ENCODE data around the gene ZKSCAN2. TPM values are rescaled to one million over a fixed set of nuclear protein-coding genes. Genes with fewer than 3 reads are reported as not detected.

The ZKSCAN2 gene
- 1 to 10 TPM; 3.5 to 4.4 (median 3.9) TPM for total RNA-seq

DNA sequence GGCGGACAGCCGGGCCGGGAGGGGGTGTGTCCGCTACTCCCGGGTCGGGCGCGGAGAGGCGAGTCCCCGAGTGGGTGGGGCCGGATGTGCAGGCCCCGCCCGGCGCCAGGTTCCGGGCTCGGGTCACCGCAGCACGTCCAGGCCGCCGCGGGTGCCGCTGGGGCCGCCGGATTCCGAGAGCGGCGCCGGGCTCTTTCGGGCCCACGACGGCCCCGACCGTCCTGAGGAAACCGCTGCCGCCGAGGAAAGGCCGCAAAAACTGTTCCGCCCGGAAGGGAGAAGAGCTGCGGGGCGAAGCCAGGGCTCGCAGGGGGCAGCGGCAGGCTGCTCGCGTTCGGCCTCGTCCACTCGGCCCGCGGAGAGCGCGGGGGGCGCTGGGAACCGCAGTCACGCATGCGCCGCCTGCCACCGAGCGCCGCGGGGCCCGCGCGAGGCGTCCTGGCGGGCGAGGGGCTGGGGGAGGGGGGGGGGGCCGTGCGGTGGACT lies at the start of gene ZKSCAN2:
ZKSCAN2 (minus strand) TSS at position 376 of the 486 bp plus-strand sequence. CDS start 718 bp downstream, outside the sequence.
- DNase-seq (ENCODE audit: low spot score) = peak; percentile 70
- TF ChIP-seq, protein P1, sequence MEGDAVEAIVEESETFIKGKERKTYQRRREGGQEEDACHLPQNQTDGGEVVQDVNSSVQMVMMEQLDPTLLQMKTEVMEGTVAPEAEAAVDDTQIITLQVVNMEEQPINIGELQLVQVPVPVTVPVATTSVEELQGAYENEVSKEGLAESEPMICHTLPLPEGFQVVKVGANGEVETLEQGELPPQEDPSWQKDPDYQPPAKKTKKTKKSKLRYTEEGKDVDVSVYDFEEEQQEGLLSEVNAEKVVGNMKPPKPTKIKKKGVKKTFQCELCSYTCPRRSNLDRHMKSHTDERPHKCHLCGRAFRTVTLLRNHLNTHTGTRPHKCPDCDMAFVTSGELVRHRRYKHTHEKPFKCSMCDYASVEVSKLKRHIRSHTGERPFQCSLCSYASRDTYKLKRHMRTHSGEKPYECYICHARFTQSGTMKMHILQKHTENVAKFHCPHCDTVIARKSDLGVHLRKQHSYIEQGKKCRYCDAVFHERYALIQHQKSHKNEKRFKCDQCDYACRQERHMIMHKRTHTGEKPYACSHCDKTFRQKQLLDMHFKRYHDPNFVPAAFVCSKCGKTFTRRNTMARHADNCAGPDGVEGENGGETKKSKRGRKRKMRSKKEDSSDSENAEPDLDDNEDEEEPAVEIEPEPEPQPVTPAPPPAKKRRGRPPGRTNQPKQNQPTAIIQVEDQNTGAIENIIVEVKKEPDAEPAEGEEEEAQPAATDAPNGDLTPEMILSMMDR (IDR thresholded peaks at IDR 0.05) = no peak
- ATAC-seq (ENCODE audit: low FRiP score) = peak; percentile 97

DNA sequence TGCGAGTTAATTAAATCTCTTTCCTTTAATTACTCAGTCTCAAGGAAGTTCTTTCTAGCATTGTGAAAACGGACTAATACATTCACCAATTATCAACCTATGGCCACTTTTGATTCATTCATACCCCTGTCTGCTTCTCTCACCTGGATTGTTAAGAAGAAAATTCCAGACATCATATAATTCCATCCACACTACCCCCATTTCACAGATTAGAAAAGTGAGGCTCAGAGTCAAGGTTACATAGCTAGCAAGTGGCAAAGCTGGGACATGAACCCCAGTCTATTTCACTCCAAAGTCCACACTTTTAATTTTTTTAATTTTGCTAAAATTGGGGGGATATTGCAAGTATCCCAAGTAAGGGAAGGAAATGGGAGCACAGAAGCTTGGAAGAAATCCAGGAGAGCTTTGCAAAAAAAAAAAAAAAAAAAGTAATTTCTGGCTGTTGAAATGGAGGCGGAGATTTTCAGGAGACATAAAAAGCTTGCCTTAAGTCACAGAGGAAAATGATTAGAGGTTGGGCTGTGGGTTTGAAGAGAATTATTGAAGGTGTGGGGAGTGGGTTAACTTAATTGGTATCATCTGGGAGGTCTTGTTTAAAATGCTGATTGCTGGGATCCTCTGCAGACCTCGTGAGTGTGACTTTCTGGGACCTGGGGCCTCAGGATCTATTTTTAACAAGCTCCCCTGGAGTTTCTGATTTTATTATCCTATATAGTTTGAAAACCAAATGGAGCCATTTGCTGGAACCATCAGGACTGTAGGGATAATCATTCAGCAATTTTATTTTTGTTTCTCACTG lies 42.3 kb upstream of the ZKSCAN2 start:
- ATAC-seq (ENCODE audit: low FRiP score) = no peak
- TF ChIP-seq, protein P1 (IDR thresholded peaks at IDR 0.05) = no peak
- no peak for DNase-seq (ENCODE audit: low spot score)

DNA sequence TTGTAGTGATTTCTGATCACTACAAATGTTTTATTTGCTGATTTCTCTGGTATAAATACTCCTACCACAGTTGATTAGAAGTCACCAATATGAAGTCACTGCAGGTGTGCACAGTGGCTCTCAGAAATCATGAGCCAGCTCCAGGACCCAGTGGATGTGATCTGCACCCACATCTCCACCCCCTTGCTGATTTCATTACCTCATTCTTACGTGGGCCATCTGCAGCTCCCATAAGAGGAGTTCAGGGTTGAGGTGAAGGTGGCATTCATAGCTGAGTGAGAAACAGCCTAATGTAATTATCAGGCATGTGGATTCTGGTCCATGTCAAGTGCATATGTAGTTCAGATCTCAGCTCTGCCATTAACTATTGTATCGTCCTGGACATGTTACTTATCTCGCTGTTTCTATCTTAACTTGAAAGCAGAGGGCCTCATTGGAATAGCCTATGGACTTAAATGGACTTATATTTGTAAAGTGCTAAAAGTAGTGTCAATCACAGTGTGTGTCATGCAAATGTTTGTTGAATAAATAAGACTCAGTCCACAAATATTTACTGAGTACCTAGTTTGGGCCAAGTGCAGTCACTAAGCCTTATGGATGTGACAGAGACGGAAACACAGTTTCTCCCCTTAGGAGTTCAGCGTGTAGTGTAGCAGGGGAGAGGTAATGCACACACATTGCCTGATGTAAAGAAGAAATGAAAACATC lies 40.7 kb upstream of the ZKSCAN2 start:
- DNase-seq (ENCODE audit: low spot score) = no peak
- ATAC-seq (ENCODE audit: low FRiP score) = no peak
- TF ChIP-seq, protein P1 (IDR thresholded peaks at IDR 0.05) = no peak

DNA sequence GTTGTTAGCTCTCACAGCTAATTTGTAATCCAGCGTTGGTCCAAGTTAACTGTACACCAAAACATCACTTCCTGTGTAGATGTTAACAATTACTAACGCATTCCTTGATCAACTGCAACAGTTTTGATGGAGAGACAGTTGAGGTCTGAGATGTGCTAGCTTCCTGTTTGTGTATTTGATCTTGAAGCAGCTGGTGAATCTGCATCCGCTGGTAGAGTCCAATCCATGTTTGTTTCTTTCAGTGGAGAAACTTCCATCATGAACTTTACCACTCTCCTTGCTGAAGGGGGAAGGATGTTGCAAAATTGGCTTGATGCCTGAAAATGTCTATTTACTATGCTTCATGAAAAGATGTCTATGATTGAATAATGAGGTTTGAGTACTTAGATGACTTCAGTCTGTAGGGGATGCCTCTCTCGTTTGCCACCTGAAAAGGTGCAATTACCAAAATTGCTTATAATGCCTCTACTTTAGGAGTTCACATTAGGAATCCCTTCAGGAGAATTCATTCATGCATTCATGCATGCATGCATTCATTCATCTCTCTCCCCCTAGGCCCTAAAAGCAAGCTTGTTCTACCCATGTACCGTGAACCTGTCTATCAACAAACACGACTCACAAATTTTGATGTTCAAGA lies 39.6 kb upstream of the ZKSCAN2 start:
- no peak for ATAC-seq (ENCODE audit: low FRiP score)
- TF ChIP-seq, protein P1 (IDR thresholded peaks at IDR 0.05) = no peak
- no peak for DNase-seq (ENCODE audit: low spot score)

DNA sequence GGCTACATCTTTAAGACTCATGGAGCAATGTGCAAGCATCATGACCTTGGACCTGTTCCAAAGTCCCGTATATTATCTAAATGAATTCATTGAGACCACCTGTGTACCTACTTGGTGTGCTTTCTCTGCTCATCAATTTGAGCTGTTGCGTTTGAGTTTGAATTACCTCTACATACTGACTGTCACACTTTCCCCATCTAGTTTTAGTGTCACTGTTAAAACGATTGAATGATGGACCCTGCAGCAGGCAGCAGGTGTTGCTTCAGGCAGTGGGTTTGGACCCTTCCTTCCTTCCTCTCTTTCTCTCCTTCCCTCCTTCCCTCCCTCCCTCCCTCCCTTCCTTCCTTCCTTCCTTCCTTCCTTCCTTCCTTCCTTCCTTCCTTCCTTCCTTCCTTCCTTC lies 33.9 kb upstream of the ZKSCAN2 start:
- TF ChIP-seq, protein P1 (IDR thresholded peaks at IDR 0.05) = no peak
- ATAC-seq (ENCODE audit: low FRiP score) (no peak), DNase-seq (ENCODE audit: low spot score) (no peak)

DNA sequence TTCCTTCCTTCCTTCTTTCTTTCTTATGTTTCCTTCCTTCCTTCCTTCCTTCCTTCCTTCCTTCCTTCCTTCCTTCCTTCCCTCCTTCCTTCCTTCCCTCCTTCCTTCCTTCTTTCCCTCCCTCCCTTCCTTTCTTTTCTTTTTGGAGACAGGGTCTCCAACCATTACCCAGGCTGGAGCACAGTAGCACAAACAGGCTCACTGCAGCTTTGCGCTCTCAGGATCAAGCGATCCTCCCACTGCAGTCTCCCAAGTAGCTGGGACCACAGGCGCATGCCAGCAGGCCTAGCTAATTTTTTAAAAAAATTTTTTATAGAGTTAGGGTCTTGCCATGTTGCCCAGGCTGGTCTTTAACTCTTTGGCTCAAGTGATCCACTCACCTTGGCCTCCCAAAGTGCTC lies 31.8 kb upstream of the ZKSCAN2 start:
- no peak for ATAC-seq (ENCODE audit: low FRiP score)
- no peak for DNase-seq (ENCODE audit: low spot score)
- TF ChIP-seq, protein P1 (IDR thresholded peaks at IDR 0.05) = no peak

Measured in omental fat pad (tissue), 4 donors.